Left renal cortex interstitium (tissue), 4 donors: ENCODE results near the gene VTI1B. TPM values are rescaled to one million over a fixed set of nuclear protein-coding genes. Genes with fewer than 3 reads are reported as not detected.

ENCODE experiments used
- polyA plus RNA-seq, 4 donors: library from polyadenylated mRNA; unstranded; fragments of 120-200 nt; gene quantifications; one replicate each; pipeline ENCODE4 v1.2.1, GENCODE V29; 2013; ENCODE audit not compliant: insufficient read length in 4 of 4

Gene VTI1B
- polyA plus RNA-seq, 4 donors, result 99.0 to 130 (median 109) TPM

Other genes starting within 250 kb of the VTI1B start
- gene TMEM229B, start 185.9 kb downstream of the VTI1B start, polyA plus RNA-seq, result 1 to 10 TPM; 1.8 to 3.8 (median 3.3) TPM
- gene PLEKHH1, start 141.3 kb downstream of the VTI1B start, polyA plus RNA-seq, result 10 to 100 TPM; 30.4 to 85.5 (median 55.2) TPM
- 10 to 100 TPM; 35.6 to 48.5 (median 41.6) TPM for gene PIGH, start 74.4 kb downstream of the VTI1B start, polyA plus RNA-seq
- 10 to 100 TPM in 3 of 4 donors, 1 to 10 TPM in 1; 8.5 to 29.7 (median 11.1) TPM for gene ARG2, start 54.7 kb downstream of the VTI1B start, polyA plus RNA-seq
- 100 to 1,000 TPM in 3 of 4 donors, 10 to 100 TPM in 1; 96.0 to 120 (median 104) TPM for gene RDH11, start 21.1 kb upstream of the VTI1B start, polyA plus RNA-seq
- gene RDH12, start 27.3 kb upstream of the VTI1B start, polyA plus RNA-seq, result 1 to 10 TPM in 1 of 4 donors, under 1 TPM in 3; 0.46 to 1.1 (median 0.62) TPM
- gene ZFYVE26, start 142.0 kb upstream of the VTI1B start, polyA plus RNA-seq, result 10 to 100 TPM; 14.1 to 19.0 (median 16.4) TPM
- gene RAD51B, start 145.1 kb upstream of the VTI1B start, polyA plus RNA-seq, result 10 to 100 TPM; 10.6 to 13.2 (median 11.3) TPM